HepG2 (cell line): ENCODE data around the gene PML. TPM values are rescaled to one million over a fixed set of nuclear protein-coding genes. Genes with fewer than 3 reads are reported as not detected.

Experiments
- ATAC-seq: fragments of 200-7000 bp; cut with Tn5 transposase; 3 replicates; pipeline ENCODE4 v1.9.1; 2020; ENCODE audit warnings: mild to moderate bottlenecking, moderate library complexity
- BruUV-seq: library from RNA; stranded (reverse); fragments of 400-500 nt; replicated peaks from 2 replicates; lab custom pipeline; 2021; lab: Mats Ljungman, UMichigan
- CTCF ChIA-PET: fragments of 300-600 bp; formaldehyde crosslinking; extraction: SDS; loops from one replicate; lab custom pipeline; 2021; ENCODE audit warnings: low total read pairs, inconsistent platforms, low intra/inter-chr PET ratio; lab: Yijun Ruan, JAX
- POLR2A ChIA-PET: fragments of 350-600 bp; sonication (Branson Sonifier 250); formaldehyde crosslinking; loops from one replicate; lab custom pipeline; 2020; ENCODE audit warnings: antibody characterized with exemption, inconsistent platforms; lab: Yijun Ruan, JAX
- DNase-seq: peaks from one replicate; pipeline ENCODE4 v3.0.0-alpha.2; 2015; ENCODE audit warnings: low spot score
- FAIRE-seq: peaks from 3 replicates; lab custom pipeline; 2011; peaks lifted over from hg19 to GRCh38; lab: Jason Lieb, UNC
- H2AFZ ChIP-seq: one replicate; pipeline ENCODE4 v1.6.1; 2011; ENCODE audit warnings: low read length, inconsistent platforms
- H3K27ac ChIP-seq: fragments of 300-600 bp; 3 replicates; pipeline ENCODE4 v1.8.0; 2011; ENCODE audit warnings: mixed run types, mild to moderate bottlenecking, mixed read lengths, low read length, inconsistent platforms; ENCODE audit not compliant: insufficient read depth; ENCODE audit errors: extremely low read length
- H3K27me3 ChIP-seq, 2 experiments: fragments of 200-600 bp in 1 of 2; 2 replicates in 1 of 2; 3 replicates in 1 of 2; pipeline versions ENCODE4 v1.6.0 to v1.8.0; 2011; ENCODE audit warnings: low read length in 2 of 2, mild to moderate bottlenecking in 2 of 2, moderate library complexity in 2 of 2, inconsistent platforms in 1 of 2; ENCODE audit not compliant: insufficient read depth in 2 of 2, control insufficient read depth in 1 of 2
- H3K36me3 ChIP-seq, 2 experiments: fragments of 200-600 bp in 1 of 2; replicated peaks in 1 of 2; 2 replicates in 1 of 2; 3 replicates in 1 of 2; pipeline versions ENCODE4 v1.5.1 to v1.8.0; 2011; ENCODE audit warnings: low read length in 2 of 2, inconsistent platforms in 1 of 2; ENCODE audit not compliant: insufficient read depth in 2 of 2, control insufficient read depth in 1 of 2
- H3K4me1 ChIP-seq: 2 replicates; pipeline ENCODE4 v1.5.1; 2012; ENCODE audit warnings: low read length, inconsistent platforms; ENCODE audit not compliant: insufficient read depth
- H3K4me2 ChIP-seq: 2 replicates; pipeline ENCODE4 v1.6.0; 2011; ENCODE audit warnings: low read depth, low read length, inconsistent platforms
- H3K4me3 ChIP-seq, 3 experiments: fragments of 200-600 bp in 1 of 3; sonication (generic), shearing (Covaris generic) in 1 of 3; replicated peaks in 1 of 3; 2 replicates each; pipeline ENCODE4 v1.5.1; 2011 to 2016; ENCODE audit warnings: low read length in 3 of 3, inconsistent platforms in 2 of 3, low read depth in 2 of 3, mild to moderate bottlenecking in 2 of 3, control low read depth in 1 of 3, mixed read lengths in 1 of 3; ENCODE audit not compliant: insufficient read depth in 1 of 3
- H3K79me2 ChIP-seq: one replicate; pipeline ENCODE4 v1.6.1; 2011; ENCODE audit warnings: low read length, inconsistent platforms; ENCODE audit not compliant: insufficient read depth
- H3K9ac ChIP-seq: 2 replicates; pipeline ENCODE4 v1.6.0; 2011; ENCODE audit warnings: mild to moderate bottlenecking, low read depth, low read length, inconsistent platforms; ENCODE audit not compliant: insufficient read depth
- H3K9me3 ChIP-seq: 2 replicates; pipeline ENCODE4 v1.5.1; 2012; ENCODE audit warnings: mild to moderate bottlenecking, low read length
- H4K20me1 ChIP-seq: 2 replicates; pipeline ENCODE4 v1.6.0; 2011; ENCODE audit warnings: inconsistent platforms, mild to moderate bottlenecking, low read length, moderate library complexity; ENCODE audit not compliant: insufficient read depth
- FLYWCH1 ChIP-seq: sonication (generic); formaldehyde crosslinking; IDR thresholded peaks from 2 replicates; pipeline ENCODE4 v1.8.1; 2023; ENCODE audit warnings: mild to moderate bottlenecking, missing genetic modification reagents
- PTBP1 ChIP-seq: fragments of 200-400 bp; formaldehyde crosslinking; IDR thresholded peaks from 2 replicates; pipeline ENCODE4 v1.6.1; 2018; ENCODE audit warnings: low read length, low read depth; ENCODE audit not compliant: poor library complexity, severe bottlenecking
- TEF ChIP-seq: sonication (generic); formaldehyde crosslinking; IDR thresholded peaks from 2 replicates; pipeline ENCODE4 v1.5.0; 2020; ENCODE audit warnings: missing genetic modification reagents
- ZNF276 ChIP-seq: sonication (generic); formaldehyde crosslinking; IDR thresholded peaks from 2 replicates; pipeline ENCODE4 v1.4.0; 2020; ENCODE audit warnings: mild to moderate bottlenecking, low read depth, missing genetic modification reagents
- WGBS: methylation state at CpG from one replicate; pipeline ENCODE4 v1.1.6; 2017; ENCODE audit warnings: low lambda C conversion rate; 5-methylcytosine and 5-hydroxymethylcytosine counted together
- in situ Hi-C: cut with HindIII; loops from 2 replicates; pipeline ENCODE4 v1.10.0; 2017; ENCODE audit warnings: low pct_unique_long_range_greater_than_20kb; ENCODE audit not compliant: extremely low pct_ligation_motif_present
- intact Hi-C: fragments of 100-400 bp; cut with micrococcal nuclease; formaldehyde crosslinking; loops from one replicate; pipeline ENCODE4 v1.10.0; 2022; ENCODE audit not compliant: unreplicated experiment
- polyA plus RNA-seq, 8 experiments: library from polyadenylated mRNA; depleted of rRNA in 3 of 8; stranded (reverse) in 7 of 8; unstranded in 1 of 8; fragments of >200 nt; fragmentation: Illumina TruSeq in 4 of 8; extraction: Trizol in 4 of 8; gene quantifications; 2 replicates each; pipeline versions ENCODE4 v1.2.1 to v1.2.3, GENCODE V29; 2011 to 2016; ENCODE audit warnings: low read depth in 4 of 8, missing spikeins in 1 of 8, mixed read lengths in 1 of 8; ENCODE audit not compliant: insufficient read depth in 1 of 8
- total RNA-seq, 5 experiments: library from RNA; depleted of rRNA; stranded (reverse); fragments of >200 nt; fragmentation: Illumina TruSeq; extraction: Trizol; gene quantifications; 2 replicates each; pipeline ENCODE4 v1.2.3, GENCODE V29; 2016; ENCODE audit warnings: low read depth in 1 of 5

PML gene
- total and polyA plus RNA-seq, 2 of the 13 experiments (the other 11 are each of a cell fraction or from before 2014, with no cell fraction given), result 2.9 to 3.9 TPM

- DNase-seq (no peak), FAIRE-seq (no peak)
- intact Hi-C loops, result no loop called here
- 0 out of 5 replicates have a peak, but pooled peaks cover 0 to 4% of the 10 kb centered on the region in 2 experiments for H3K36me3 ChIP-seq
- H3K9ac ChIP-seq, result no peak overlapping the region
- ChIA-PET CTCF (no interaction called here), POLR2A (no interaction called here)
- no peak overlapping the region for H3K4me2 ChIP-seq
- peaks cover 1 to 6% of the 10 kb centered on the region in 2 experiments; a peak in 1 of 5 replicates for H3K27me3 ChIP-seq
- H3K79me2 ChIP-seq, result no peaks in the 10 kb centered on the region
- no peaks in the 10 kb centered on the region for H4K20me1 ChIP-seq
- H3K4me3 ChIP-seq, result no peak overlapping the region
- H3K4me1 ChIP-seq, result no peaks in the 10 kb centered on the region
- no peak overlapping the region for H3K27ac ChIP-seq
- no peak for TF ChIP-seq PTBP1
- TF ChIP-seq, all 625 proteins: peak for 0
- in situ Hi-C loops, result no loop called here
- no peak for ATAC-seq
- H2AFZ ChIP-seq, result no peak overlapping the region
- no peaks in the 10 kb centered on the region for H3K9me3 ChIP-seq
- 44% methylated on average over 10 of the region's 10 CpGs for WGBS
- no TSS peak for BruUV-seq
These were observed 46.8 kb downstream of the PML start for GRCh38 chr15:74041311-74041756.

- H3K4me3 ChIP-seq, result no peak overlapping the region
- intact Hi-C loops (no loop called here), in situ Hi-C loops (no loop called here)
- H3K79me2 ChIP-seq, result no peaks in the 10 kb centered on the region
- no peak overlapping the region for H2AFZ ChIP-seq
- H3K27ac ChIP-seq, result no peak overlapping the region
- WGBS, result 22% methylated on average over 6 of the region's 8 CpGs
- H3K27me3 ChIP-seq, result peaks cover 1 to 6% of the 10 kb centered on the region in 2 experiments; a peak in 1 of 5 replicates
- H3K9me3 ChIP-seq, result no peaks in the 10 kb centered on the region
- no peak overlapping the region for H3K9ac ChIP-seq
- no peak for FAIRE-seq
- no peak overlapping the region for H3K4me2 ChIP-seq
- TF ChIP-seq ZNF276 (CRISPR knock-in tag) (no peak), FLYWCH1 (CRISPR knock-in tag) (no peak), TEF (no peak)
- H3K36me3 ChIP-seq, result no peaks in the 10 kb centered on the region
- no peaks in the 10 kb centered on the region for H3K4me1 ChIP-seq
- ChIA-PET CTCF (no interaction called here), POLR2A (no interaction called here)
- no peaks in the 10 kb centered on the region for H4K20me1 ChIP-seq
- no peak for DNase-seq
- no peak for ATAC-seq
- no TSS peak for BruUV-seq
These were observed 47.4 kb downstream of the PML start for GRCh38 chr15:74041777-74042435.
